Astrocyte (in vitro differentiated cells and primary cell): ENCODE data around the gene PIAS2.

Experiments used
- EZH2 ChIP-seq: IDR thresholded peaks from 2 replicates; pipeline ENCODE4 v1.6.1; 2012; ENCODE audit warnings: mild to moderate bottlenecking, low read length, inconsistent platforms; ENCODE audit not compliant: insufficient read depth
- TF ChIP-seq, protein P1 (sequence below): IDR thresholded peaks from 2 replicates; pipeline ENCODE4 v1.5.1; 2011; ENCODE audit warnings: low read depth, mild to moderate bottlenecking, inconsistent platforms, low read length, moderate library complexity; ENCODE audit not compliant: insufficient read depth

DNA sequence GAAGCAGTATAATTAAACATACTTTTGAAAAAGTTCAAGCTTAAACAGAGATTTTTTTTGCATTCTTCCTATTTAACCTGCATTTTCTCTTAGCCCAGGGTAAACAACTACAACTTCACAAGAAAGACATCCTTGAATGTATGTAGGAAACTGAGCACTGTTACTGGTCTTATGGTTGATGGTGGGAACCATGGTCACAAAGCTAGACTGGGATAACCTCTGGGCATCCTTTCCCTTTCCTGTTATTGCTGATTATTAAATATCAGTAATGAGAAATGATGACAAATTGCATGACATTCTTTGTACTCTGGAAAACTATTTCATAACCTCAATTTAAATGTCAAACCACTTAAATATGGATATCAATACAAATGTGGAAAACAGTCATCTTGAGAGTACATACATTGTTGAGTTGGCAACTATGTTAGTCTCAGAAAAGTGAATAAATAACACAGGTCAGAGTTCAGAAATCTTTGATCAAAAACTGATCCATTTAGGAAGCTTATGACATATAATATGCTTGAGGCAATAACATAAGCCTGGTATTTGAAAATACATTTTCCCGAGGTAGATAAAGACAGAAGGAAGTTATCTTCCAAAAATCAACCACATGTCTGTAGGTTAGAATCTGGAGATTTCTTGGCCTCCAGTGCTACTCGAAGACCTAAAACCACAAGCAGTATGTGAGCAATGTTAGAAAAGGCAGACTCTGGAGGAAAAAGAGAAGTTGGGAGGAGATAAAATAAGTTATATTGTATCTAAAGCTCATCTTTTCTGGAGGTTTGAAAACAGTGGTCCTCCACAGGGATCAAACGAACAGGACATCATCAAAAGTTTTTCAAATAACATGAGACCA lies 95.2 kb downstream of the PIAS2 start:
- TF ChIP-seq, protein P1, sequence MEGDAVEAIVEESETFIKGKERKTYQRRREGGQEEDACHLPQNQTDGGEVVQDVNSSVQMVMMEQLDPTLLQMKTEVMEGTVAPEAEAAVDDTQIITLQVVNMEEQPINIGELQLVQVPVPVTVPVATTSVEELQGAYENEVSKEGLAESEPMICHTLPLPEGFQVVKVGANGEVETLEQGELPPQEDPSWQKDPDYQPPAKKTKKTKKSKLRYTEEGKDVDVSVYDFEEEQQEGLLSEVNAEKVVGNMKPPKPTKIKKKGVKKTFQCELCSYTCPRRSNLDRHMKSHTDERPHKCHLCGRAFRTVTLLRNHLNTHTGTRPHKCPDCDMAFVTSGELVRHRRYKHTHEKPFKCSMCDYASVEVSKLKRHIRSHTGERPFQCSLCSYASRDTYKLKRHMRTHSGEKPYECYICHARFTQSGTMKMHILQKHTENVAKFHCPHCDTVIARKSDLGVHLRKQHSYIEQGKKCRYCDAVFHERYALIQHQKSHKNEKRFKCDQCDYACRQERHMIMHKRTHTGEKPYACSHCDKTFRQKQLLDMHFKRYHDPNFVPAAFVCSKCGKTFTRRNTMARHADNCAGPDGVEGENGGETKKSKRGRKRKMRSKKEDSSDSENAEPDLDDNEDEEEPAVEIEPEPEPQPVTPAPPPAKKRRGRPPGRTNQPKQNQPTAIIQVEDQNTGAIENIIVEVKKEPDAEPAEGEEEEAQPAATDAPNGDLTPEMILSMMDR, result no peak
- no peak for TF ChIP-seq EZH2
